HT-29 (cell line): ENCODE data around the gene CLIP2. TPM values are rescaled to one million over a fixed set of nuclear protein-coding genes. Genes with fewer than 3 reads are reported as not detected.
"Not testable (repeated sequence)": the region's sequence is repeated elsewhere in the genome, so short reads cannot be mapped to it uniquely, and the experiment has no call there.

ENCODE experiments used
- DNase-seq: peaks from one replicate; pipeline ENCODE4 v3.0.0-alpha.2; 2015; ENCODE audit warnings: low spot score
- total RNA-seq: library from RNA; depleted of rRNA; stranded (reverse); fragments of >200 nt; shearing (Covaris generic); gene quantifications from 2 replicates; pipeline ENCODE4 v1.2.3, GENCODE V29; 2014; rRNA removed

Gene CLIP2
- total RNA-seq, 1 experiment from 2014 or later = 13.5 TPM

GRCh38 chr7:74430961-74431466 lies 141.8 kb downstream of the CLIP2 start:
- no peak for DNase-seq

- not testable (repeated sequence) for DNase-seq
These were observed 148.0 kb downstream of the CLIP2 start for GRCh38 chr7:74437291-74437571.

- no peak for DNase-seq
These were observed 149.1 kb downstream of the CLIP2 start for GRCh38 chr7:74438327-74438726.

- no peak for DNase-seq
These were observed 150.3 kb downstream of the CLIP2 start for GRCh38 chr7:74439541-74439940.

- not testable (repeated sequence) for DNase-seq
These were observed 150.9 kb downstream of the CLIP2 start for GRCh38 chr7:74440143-74440542.

- DNase-seq = no peak
These were observed 152.6 kb downstream of the CLIP2 start for GRCh38 chr7:74441801-74442200.

GRCh38 chr7:74443543-74444247 lies 154.5 kb downstream of the CLIP2 start:
- DNase-seq = no peak

GRCh38 chr7:74449144-74449543 lies 159.9 kb downstream of the CLIP2 start:
- DNase-seq = no peak

GRCh38 chr7:74449809-74450397 lies 160.7 kb downstream of the CLIP2 start:
- DNase-seq = peak; percentile 87

GRCh38 chr7:74452748-74453321 lies 163.6 kb downstream of the CLIP2 start:
- DNase-seq = no peak

- DNase-seq = peak; percentile 50
These were observed 164.3 kb downstream of the CLIP2 start, which contains the start of gene GTF2IRD1 for GRCh38 chr7:74453322-74454011. TSS of gene GTF2IRD1 (plus strand) at chr7:74453906. CDS start at chr7:74508081, 54,175 bp downstream.

GRCh38 chr7:74454021-74454924 lies 165.1 kb downstream of the CLIP2 start:
- no peak for DNase-seq

GRCh38 chr7:74454925-74455288 lies 165.7 kb downstream of the CLIP2 start:
- DNase-seq = no peak

- peak; percentile 61 for DNase-seq
These were observed 166.1 kb downstream of the CLIP2 start for GRCh38 chr7:74455291-74455804.

Other genes starting within 250 kb of the CLIP2 start
- gene LIMK1, start 205.6 kb upstream of the CLIP2 start, total RNA-seq = 27.4 and 37.8 TPM in 2 replicates
- gene EIF4H, start 115.1 kb upstream of the CLIP2 start, total RNA-seq = 295 and 297 TPM in 2 replicates
- gene LAT2, start 79.4 kb upstream of the CLIP2 start, total RNA-seq = 7.4 and 16.5 TPM in 2 replicates
- 60.3 and 63.3 TPM in 2 replicates for gene RFC2, start 35.0 kb upstream of the CLIP2 start, total RNA-seq
- 34.6 and 41.5 TPM in 2 replicates for gene GTF2IRD1, start 164.5 kb downstream of the CLIP2 start, total RNA-seq